NCI-H510A (cell line): Measurements from ENCODE around the gene C1orf21.
"Not testable (repeated sequence)": the region's sequence is repeated elsewhere in the genome, so short reads cannot be mapped to it uniquely, and the experiment has no call there.

Experiments
- DNase-seq: peaks from one replicate; lab custom pipeline; 2025; lab: John Stamatoyannopoulos, UW

C1orf21 gene

DNA sequence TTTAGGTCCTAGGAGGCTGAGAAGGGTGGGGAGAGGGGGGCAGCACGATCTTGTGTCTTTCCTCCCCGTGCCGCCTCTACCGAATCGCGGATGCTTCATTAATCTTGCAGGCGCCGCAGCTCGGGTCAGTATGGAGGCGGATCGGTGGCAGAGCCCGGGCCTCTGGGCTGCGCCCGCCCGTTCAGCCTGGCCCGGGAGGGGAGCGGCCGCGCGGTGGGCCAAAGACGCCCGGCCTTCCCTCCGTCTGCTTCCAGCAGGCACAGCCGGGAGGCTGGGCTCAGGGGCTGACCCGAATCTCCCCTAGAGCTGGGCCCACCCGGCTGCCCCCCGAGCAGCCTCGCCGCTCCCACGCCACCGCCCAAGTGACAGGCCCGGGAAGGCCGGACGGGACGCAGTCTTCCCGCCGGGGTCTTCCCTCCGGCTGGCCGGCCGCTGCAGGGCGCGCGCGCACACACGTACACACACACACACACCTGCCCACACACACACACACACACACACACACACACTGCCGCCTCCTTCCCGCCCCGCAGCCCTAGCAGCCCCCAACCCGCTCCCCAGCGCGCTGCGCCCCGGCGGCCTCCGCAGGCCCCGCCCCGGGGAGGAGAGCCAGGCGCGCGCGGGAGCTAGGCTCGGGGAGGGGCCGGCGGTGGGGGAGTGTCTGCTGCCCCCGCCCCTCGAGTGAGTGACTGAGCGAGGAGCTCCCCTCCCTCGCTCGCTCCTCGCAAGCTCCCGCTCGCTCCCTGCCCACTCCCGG is at the start of gene C1orf21:
TSS of gene C1orf21 (plus strand) at position 718 of the 757 bp plus-strand sequence. CDS start 90,481 bp downstream, outside the sequence.
- DNase-seq = peak; percentile 86

- not testable (repeated sequence) for DNase-seq
These were observed 49.0 kb upstream of the C1orf21 start for GRCh38 chr1:184337865-184338264.

DNA sequence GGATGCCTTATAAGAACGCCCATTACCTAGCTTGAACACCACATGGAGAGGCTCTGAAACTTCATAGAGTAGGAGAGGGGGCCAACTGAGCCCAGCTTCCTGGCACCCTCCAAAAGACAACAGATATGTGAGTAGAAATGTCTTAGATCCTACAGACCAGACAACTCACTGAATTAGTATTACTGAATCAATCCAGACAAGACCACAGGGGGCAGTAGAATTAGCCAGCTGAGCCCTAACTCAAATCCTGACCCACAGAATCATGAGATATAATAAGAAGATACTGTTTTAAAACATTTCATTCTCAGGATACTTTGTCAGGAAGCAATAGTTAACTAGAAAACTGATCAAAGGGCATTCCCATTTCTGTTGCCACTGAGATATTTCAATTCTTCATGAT is 45.8 kb upstream of the C1orf21 start:
- DNase-seq = no peak

GRCh38 chr1:184350573-184350972 is 36.3 kb upstream of the C1orf21 start:
- DNase-seq = no peak

- DNase-seq = no peak
These were observed 35.3 kb upstream of the C1orf21 start for GRCh38 chr1:184351416-184351975.

DNA sequence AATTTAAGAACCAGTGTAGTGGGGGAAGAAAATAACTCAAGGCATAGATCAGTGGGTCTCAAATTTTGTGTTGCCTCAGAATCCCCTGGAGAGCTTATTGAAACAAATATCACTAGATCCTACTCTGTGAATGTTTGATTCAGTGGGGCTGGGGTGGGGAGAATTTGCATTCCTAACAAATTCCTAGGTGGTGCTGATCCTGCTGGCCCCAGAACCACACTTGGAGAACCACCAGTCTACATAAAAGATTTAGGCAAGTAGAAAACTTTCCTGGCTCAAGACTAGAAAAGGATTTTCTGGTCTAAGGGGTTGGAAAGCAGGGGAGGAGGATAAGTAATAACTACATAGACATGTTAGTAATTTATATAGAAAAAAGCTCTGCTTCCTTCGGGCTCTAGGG is 34.1 kb upstream of the C1orf21 start:
- no peak for DNase-seq

GRCh38 chr1:184354719-184355118 is 32.1 kb upstream of the C1orf21 start:
- no peak for DNase-seq

GRCh38 chr1:184356891-184357290 is 29.9 kb upstream of the C1orf21 start:
- no peak for DNase-seq

DNA sequence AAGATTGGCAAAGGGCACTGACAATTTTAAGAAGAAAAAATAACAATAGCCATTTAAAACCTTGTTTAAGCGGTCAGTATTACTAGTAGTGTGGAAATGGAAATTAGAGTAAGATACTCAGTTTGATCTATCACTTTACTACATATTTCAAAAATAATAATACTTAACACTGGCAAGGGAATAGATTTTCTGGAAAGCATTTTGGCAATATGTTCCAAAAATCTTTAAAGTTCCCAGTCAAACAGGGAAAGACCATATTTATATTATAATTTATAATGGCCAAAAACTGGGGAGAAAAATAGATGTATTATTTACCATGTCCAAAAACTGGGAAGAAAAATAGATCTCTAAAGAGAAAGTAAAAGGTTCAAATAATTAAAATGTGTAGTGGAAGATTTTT is 28.6 kb upstream of the C1orf21 start:
- DNase-seq = no peak

DNA sequence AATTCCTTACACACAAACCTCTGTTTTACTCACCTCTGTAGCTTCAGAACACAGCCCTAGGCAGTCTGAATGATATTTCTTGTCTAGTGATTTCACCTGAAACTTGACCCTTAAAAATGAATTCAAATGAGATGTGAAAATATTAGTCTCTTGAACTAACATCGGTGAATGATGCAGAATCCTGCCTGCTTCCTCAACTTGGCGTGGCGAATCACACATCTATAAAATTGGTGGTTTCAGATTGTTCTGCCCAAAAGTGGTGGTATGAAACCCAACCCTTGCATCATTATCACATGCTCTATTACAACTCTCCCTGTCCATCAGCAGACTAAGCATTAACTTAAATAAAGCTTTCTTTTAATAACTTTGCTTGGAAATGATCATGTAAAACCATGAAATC is 26.9 kb upstream of the C1orf21 start:
- no peak for DNase-seq

DNA sequence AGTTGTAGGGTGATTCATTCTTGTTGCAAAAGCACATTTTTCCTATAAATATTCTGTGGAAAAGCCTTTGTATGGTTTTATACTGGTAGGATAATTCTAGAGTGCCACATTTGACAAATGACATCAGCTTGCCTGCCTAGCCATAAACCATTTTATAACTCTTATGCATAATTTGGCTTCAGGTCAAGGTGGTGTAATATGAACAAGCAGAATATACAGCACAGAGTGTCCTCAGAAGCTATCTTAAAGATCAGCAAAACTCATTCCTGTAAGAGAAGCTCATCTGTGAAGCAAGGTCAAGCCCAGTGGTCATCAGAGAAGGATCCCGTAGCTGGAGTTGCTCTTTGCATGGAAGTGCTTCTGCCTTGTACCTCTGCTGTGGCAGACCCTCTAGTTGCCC is 24.0 kb upstream of the C1orf21 start:
- no peak for DNase-seq

DNA sequence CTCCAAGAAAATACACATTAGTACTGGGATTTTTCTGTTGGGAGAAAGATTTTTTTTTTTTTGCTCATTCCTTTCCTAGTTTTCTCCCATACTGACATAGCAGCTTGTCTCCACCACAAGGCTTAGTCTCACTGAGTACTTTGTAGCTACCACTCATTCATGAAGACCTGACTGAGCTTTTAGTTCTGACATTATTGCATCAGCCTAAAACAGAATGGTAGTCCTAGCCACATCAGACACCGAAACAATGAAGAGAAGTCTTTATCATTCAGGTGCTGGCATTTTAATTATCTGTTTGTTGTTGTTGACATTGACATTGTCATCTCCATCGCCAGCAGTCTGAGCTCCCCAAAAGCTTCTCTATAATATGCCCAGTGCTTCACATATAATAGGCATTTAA is 21.1 kb upstream of the C1orf21 start:
- no peak for DNase-seq

DNA sequence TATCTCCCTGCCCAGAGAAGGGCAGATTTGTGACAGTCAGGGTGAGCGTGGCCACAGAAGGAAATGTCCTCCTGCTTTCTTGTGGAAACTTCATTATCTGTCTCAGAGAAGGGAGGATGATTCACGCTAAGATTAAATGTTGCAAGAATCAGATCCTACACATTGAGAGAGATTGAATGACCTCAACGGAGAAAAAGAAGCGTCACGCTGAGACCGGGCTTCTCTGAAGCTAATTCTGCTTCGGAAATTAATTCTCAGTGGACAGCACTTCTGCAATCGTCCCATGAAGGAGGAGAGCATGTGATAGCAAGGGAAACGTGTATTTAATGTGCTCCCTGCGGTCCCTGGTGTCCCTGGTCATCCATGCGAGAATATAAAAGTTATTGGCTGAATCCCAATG is 19.8 kb upstream of the C1orf21 start:
- DNase-seq = no peak

GRCh38 chr1:184367427-184368038 is 19.3 kb upstream of the C1orf21 start:
- no peak for DNase-seq

- DNase-seq = no peak
These were observed 18.5 kb upstream of the C1orf21 start for GRCh38 chr1:184368354-184368753.

DNA sequence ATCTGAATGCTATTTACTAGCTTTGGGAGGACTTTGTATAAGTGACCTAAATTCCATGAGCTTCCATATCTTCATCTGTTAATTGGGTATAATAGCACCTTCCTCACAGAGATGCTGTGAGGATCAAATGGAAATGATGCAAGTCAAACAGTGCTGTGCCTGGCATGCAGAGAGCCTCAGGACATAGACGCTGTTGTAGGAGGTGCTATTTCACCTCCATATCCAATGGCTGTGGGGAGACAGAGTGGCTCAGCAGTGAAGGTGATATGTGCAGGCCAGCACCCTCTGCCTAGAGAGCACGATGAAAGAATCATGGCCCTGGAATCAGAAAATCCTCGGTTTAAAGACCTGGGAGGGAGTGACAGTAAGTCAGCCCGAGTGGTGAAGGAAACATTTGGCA is 16.0 kb upstream of the C1orf21 start:
- DNase-seq = no peak

GRCh38 chr1:184373155-184373554 is 13.7 kb upstream of the C1orf21 start:
- DNase-seq = no peak

- no peak for DNase-seq
These were observed 10.5 kb upstream of the C1orf21 start for GRCh38 chr1:184376369-184376768.

- DNase-seq = no peak
These were observed 7.6 kb upstream of the C1orf21 start for GRCh38 chr1:184379111-184379752.

DNA sequence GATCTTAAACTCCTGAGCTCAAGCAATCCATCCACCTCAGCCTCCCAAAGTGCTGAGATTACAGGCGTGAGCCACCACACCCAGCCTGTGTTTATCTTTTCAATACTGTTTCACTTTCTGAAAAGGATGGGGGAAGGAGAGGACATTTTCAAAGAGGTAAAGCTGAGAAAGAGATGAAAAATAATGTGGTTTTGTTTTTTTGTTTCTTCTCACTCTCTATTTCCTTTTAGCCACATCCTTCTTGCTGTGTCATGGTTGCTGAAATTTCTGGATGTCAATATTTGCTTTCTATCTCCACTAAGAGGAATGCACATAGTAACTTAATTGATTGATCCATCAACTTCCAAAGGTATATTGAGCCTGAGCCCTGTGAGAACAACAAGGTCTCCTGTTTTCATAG is 6.4 kb upstream of the C1orf21 start:
- DNase-seq = no peak

DNA sequence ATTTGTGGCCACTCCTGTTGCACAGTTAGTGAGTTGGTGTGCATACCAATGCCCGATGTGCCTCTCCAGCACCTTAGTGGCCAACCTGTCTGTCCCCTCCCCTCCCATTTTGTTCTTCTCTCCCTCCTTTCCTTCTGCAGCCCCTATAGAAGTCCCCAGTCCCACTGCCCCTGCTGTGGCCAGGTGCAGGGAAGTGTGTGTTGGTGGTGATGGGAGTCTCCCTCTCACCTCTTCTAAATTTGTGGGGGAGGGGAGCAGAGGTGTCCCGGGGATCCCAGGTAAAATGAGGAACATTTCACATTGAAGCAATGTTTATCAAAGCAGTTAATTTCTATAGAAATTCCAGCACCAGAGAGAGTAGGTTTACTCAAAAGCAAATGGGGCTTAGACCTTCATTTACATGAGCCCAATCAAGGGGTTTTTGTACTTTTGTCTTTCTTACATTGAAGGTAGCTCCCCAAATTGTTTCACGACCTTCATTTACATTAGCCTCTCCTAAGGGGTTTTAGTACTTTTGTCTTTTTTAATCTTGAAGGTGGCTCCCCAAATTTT is 3.0 kb upstream of the C1orf21 start:
- DNase-seq = no peak

DNA sequence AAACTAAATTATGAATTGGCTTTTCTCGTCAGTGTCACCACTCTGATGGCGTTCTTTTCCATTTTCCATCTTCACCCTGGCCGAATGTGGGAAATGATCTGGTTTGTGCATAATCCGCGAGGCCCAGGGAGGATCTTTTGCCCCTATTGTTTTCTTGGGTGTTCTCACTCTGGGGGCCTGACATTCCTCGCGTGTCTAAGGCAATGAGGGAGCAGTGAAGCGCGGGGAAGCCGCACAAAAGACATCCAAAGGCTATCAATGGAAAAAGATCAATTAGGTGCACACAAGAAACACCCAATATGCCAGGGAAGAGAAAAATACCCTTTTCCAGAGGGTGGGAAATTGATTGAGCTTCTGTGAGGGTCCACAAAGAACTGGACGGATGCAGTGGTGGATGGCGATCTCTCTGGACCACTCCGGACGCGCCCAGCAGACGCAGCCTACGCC is 941 bp upstream of the C1orf21 start:
- no peak for DNase-seq

- DNase-seq = no peak
These were observed 243 bp downstream of the C1orf21 start for GRCh38 chr1:184387069-184387475.
